OCI-LY1 (cell line): ENCODE data around the gene MAD1L1.

ENCODE experiments used
- CTCF ChIP-seq: fragments of 200-600 bp; sonication (generic), shearing (Covaris generic); IDR thresholded peaks from 2 replicates; pipeline ENCODE4 v1.5.1; 2017; ENCODE audit warnings: mild to moderate bottlenecking, antibody characterized with exemption, low read length, moderate library complexity, mixed read lengths
- EZH2 ChIP-seq: fragments of 200-600 bp; sonication (generic), shearing (Covaris generic); IDR thresholded peaks from 2 replicates; pipeline ENCODE4 v1.8.0; 2017; ENCODE audit warnings: borderline replicate concordance, mixed run types, mild to moderate bottlenecking, antibody characterized with exemption, low read length, moderate library complexity, mixed read lengths

GRCh38 chr7:2199956-2200583, 32.7 kb downstream of the MAD1L1 start:
- TF ChIP-seq CTCF (no peak), EZH2 (no peak)
